Measurements from ENCODE around the gene FMN1. TPM values are rescaled to one million over a fixed set of nuclear protein-coding genes. Genes with fewer than 3 reads are reported as not detected.

FMN1 gene
- total RNA-seq, 2 donors from 2014 or later, result 0.60 to 1.1 TPM

- no peaks in the 10 kb centered on the region for H3K9me3 ChIP-seq (ENCODE audit: control insufficient read depth, low read length)
- H3K4me3 Mint-ChIP-seq, result no peak overlapping the region
- H3K4me3 ChIP-seq (ENCODE audit: low read length), result no peak overlapping the region
- H3K27ac Mint-ChIP-seq, result no peak overlapping the region
- peaks cover 26% of the 10 kb centered on the region for H3K4me1 Mint-ChIP-seq
- H3K36me3 Mint-ChIP-seq (ENCODE audit: low read depth), result no peaks in the 10 kb centered on the region
- peaks cover 10% of the 10 kb centered on the region for H3K27me3 Mint-ChIP-seq (ENCODE audit: insufficient read depth)
- WGBS, 2 experiments (ENCODE audit: insufficient coverage in 1 of 2, insufficient read length in 1 of 2), result 90 to 93% methylated on average over 8 of the region's 8 CpGs
- no peak overlapping the region for H3K27ac ChIP-seq (ENCODE audit: low read depth, low read length)
- no peaks in the 10 kb centered on the region for H3K36me3 ChIP-seq (ENCODE audit: control insufficient read depth, insufficient read depth, low read length)
- DNase-seq, result no peak
- H3K4me1 ChIP-seq (ENCODE audit: control insufficient read depth, insufficient read depth, low read length), result no peaks in the 10 kb centered on the region
- no peak overlapping the region for H3K9ac ChIP-seq (ENCODE audit: extremely low read depth, low read length, poor library complexity, severe bottlenecking)
- H3K27me3 ChIP-seq (ENCODE audit: control insufficient read depth, insufficient read depth, low read length, poor library complexity, severe bottlenecking), result no peaks in the 10 kb centered on the region
- no peaks in the 10 kb centered on the region for H3K9me3 Mint-ChIP-seq
- no peak for TF ChIP-seq CTCF (conservative IDR thresholded peaks at IDR 0.05)
Observed at GRCh38 chr15:33066584-33066983, 127.9 kb downstream of the FMN1 start.

GRCh38 chr15:33064878-33065277, 129.6 kb downstream of the FMN1 start:
- Histone ChIP-seq H3K4me1 (ENCODE audit: control insufficient read depth, insufficient read depth, low read length) (no peaks in the 10 kb centered on the region), H3K4me3 (ENCODE audit: low read length) (no peak overlapping the region), H3K27me3 (ENCODE audit: control insufficient read depth, insufficient read depth, low read length, poor library complexity, severe bottlenecking) (no peaks in the 10 kb centered on the region), H3K27ac (ENCODE audit: low read depth, low read length) (no peak overlapping the region), H3K36me3 (ENCODE audit: control insufficient read depth, insufficient read depth, low read length) (no peaks in the 10 kb centered on the region), H3K9ac (ENCODE audit: extremely low read depth, low read length, poor library complexity, severe bottlenecking) (no peak overlapping the region), H3K9me3 (ENCODE audit: control insufficient read depth, low read length) (no peaks in the 10 kb centered on the region)
- Mint-ChIP-seq H3K36me3 (ENCODE audit: low read depth) (no peaks in the 10 kb centered on the region), H3K4me1 (peaks cover 26% of the 10 kb centered on the region), H3K27ac (no peak overlapping the region), H3K27me3 (ENCODE audit: insufficient read depth) (peaks cover 10% of the 10 kb centered on the region), H3K4me3 (no peak overlapping the region), H3K9me3 (no peaks in the 10 kb centered on the region)
- TF ChIP-seq CTCF (conservative IDR thresholded peaks at IDR 0.05), result no peak
- no peak for DNase-seq
- 84 to 88% methylated on average over 1 to 3 of the region's 3 CpGs for WGBS, 2 experiments (ENCODE audit: insufficient coverage in 1 of 2, insufficient read length in 1 of 2)

GRCh38 chr15:33059184-33059583, 135.3 kb downstream of the FMN1 start:
- Histone ChIP-seq H3K4me3 (ENCODE audit: low read length) (no peak overlapping the region), H3K27ac (ENCODE audit: low read depth, low read length) (no peak overlapping the region), H3K27me3 (ENCODE audit: control insufficient read depth, insufficient read depth, low read length, poor library complexity, severe bottlenecking) (no peaks in the 10 kb centered on the region), H3K4me1 (ENCODE audit: control insufficient read depth, insufficient read depth, low read length) (no peaks in the 10 kb centered on the region), H3K9me3 (ENCODE audit: control insufficient read depth, low read length) (peaks cover 6% of the 10 kb centered on the region), H3K9ac (ENCODE audit: extremely low read depth, low read length, poor library complexity, severe bottlenecking) (no peak overlapping the region), H3K36me3 (ENCODE audit: control insufficient read depth, insufficient read depth, low read length) (no peaks in the 10 kb centered on the region)
- WGBS, 2 experiments (ENCODE audit: insufficient coverage in 1 of 2, insufficient read length in 1 of 2), result 93% methylated on average over 3 of the region's 3 CpGs
- DNase-seq, result no peak
- no peaks in the 10 kb centered on the region for H3K4me1 Mint-ChIP-seq
- H3K27ac Mint-ChIP-seq, result no peak overlapping the region
- H3K36me3 Mint-ChIP-seq (ENCODE audit: low read depth), result no peaks in the 10 kb centered on the region
- no peaks in the 10 kb centered on the region for H3K9me3 Mint-ChIP-seq
- H3K4me3 Mint-ChIP-seq, result no peak overlapping the region
- no peak for TF ChIP-seq CTCF (conservative IDR thresholded peaks at IDR 0.05)
- no peaks in the 10 kb centered on the region for H3K27me3 Mint-ChIP-seq (ENCODE audit: insufficient read depth)

All from endodermal cell (in vitro differentiated cells).